Endothelial cell of hepatic sinusoid (primary cell): ENCODE measurements around the gene ORM2.
"Not testable (repeated sequence)": the region's sequence is repeated elsewhere in the genome, so short reads cannot be mapped to it uniquely, and the experiment has no call there.

Experiments used
- in situ Hi-C: cut with HindIII; loops from 2 replicates; pipeline ENCODE4 v1.10.0; 2017; ENCODE audit warnings: low sequenced_read_pairs

Gene ORM2

DNA sequence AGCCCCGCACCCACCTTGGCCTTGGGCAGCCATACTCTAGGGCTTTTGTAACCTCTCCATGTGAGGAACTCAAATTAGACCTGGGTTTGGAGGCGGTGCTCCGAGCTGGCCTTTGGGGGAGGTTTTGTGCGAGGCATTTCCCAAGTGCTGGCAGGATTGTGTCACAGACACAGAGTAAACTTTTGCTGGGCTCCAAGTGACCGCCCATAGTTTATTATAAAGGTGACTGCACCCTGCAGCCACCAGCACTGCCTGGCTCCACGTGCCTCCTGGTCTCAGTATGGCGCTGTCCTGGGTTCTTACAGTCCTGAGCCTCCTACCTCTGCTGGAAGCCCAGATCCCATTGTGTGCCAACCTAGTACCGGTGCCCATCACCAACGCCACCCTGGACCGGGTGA lies at the start of gene ORM2:
Gene ORM2, plus strand, starts transcription at position 245 of the 398 bp plus-strand sequence. Its CDS starts 36 bp downstream, at position 281.
- in situ Hi-C loops: not testable (repeated sequence)

GRCh38 chr9:114280636-114281472 lies 48.8 kb upstream of the ORM2 start:
- in situ Hi-C loops: no loop called here

DNA sequence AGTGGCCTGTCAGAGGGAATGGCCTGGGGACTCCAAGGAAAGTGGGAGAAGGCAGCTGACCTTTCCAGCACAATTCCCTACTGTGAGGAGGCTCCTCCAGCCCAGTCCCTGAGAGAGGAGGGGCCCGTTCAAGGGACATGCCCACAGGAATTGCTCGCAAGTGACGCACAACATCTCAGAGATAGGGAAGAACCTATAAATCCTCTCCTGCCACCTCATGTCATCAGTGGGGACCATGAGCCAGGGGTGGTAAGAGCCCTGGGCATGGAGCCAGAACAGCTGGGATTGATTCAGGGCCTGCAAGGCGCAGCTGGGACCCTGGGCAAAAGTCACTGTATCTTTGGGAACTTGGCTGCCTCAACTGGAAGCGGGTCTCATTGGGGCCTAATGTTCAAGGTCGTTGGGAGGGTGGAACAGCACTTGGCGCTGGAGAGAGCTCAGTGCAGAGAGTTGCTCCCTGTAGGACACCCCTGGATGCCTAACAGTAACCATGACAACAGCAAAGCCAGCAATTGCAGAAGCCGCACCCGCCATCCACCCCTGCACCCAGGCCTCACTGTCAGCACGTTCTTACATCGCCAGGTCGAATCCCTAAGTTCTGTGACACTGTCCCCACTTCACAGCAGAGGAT lies 48.1 kb upstream of the ORM2 start:
- in situ Hi-C loops: no loop called here

DNA sequence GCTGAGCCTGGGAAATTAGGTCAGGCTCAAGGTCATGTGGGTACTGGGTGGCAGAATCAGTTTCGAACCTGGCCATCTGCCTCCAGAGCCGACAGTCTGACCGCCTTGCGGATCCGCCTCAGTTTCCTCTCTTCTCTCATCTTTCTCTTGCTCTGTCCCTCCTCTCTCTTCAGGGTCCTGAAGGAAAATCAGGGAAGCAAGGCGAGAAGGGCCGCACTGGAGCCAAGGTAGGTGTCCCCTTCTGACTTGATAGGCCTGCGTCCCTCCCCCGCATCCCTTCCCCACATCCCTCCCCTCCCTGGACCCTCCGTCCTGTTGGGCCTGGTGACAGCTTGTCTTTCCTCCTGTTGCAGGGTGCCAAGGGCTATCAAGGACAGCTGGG lies 47.6 kb upstream of the ORM2 start:
- in situ Hi-C loops: no loop called here

- in situ Hi-C loops: no loop called here
Measured at GRCh38 chr9:114282507-114282906, 47.2 kb upstream of the ORM2 start.

DNA sequence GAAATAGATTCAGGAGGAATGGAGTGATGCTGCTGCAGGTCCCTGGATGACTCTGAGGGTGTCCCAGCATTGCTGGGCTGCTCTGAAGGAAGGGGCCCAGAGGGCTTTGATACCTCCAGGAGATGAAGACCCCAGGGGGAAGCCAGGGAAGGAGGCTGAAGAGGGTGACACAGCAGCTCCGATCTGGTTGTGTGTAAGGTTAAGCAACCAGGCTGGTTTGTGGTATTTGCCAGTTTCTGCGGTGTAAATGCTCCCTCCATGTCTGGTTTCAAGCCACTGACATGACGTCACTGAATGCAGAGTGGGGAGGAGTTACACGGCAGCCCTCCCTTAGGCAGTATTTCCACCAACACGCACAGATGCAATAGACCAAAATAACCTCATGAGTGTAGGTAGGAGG lies 46.7 kb upstream of the ORM2 start:
- in situ Hi-C loops: no loop called here

DNA sequence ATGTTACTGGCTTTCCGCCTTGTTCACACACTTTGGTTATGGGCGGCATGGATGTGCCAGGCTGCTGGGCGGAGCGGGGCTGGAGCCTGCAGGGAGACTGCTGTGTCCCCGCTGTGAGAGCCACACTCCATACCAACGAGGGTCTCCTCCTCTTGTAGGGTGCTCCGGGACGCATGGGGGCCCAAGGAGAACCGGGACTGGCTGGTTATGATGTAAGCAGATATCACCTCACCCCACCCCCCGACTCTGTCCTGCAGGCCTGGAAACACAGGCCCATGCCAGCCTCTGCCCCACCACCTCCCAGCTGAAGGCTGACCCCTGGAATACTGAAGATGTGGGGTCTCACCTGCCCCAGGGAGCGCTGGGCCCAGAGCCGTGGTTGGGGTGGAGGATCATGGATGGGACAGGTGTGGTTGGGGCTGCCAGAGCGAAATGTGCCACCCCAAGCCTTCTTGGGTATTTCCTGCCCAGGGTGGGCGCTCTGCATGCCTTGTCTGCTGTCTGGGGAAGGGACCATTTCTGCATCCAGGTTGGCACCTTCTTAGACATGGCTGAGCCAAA lies 46.0 kb upstream of the ORM2 start:
- in situ Hi-C loops: no loop called here

- in situ Hi-C loops: no loop called here
Measured at GRCh38 chr9:114284316-114285060, 45.2 kb upstream of the ORM2 start.

DNA sequence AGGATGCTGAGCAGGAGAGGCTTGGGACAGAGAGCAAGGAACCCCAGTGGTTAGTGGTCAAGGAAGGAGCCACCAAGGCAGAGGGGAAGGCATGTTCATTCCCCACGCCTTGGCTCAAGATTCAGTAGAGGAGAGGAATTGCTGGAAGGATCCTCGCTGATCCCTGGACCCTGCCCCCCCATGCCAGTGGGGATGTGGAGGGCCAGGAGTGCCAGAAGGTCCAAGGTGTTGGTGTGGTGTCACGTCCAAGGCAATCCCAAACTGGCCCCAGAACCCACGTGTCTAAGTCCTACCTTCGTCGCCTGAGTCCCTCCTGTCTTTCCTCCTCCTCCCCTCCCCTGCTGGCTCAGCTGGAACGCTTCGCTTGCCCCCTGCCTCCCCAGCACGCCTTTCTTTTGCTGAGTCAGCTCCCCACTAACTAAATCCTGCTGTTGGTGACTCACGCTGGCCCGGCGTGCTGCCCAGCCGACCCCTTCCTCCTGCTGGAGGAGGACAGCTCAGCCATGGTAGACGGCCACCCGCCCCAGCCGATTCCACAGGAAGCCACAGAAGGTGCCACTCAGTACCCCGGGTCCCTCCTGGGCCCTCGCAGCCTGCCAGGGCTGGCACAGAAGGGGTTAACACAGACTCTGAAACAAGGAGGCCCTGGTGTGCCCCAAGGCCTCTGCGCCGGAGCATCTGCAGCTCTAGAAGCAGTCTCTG lies 44.4 kb upstream of the ORM2 start:
- in situ Hi-C loops: no loop called here

GRCh38 chr9:114286146-114286679 lies 43.5 kb upstream of the ORM2 start:
- in situ Hi-C loops: no loop called here

GRCh38 chr9:114287001-114287762 lies 42.5 kb upstream of the ORM2 start:
- in situ Hi-C loops: no loop called here

- in situ Hi-C loops: no loop called here
Measured at GRCh38 chr9:114287763-114288192, 41.9 kb upstream of the ORM2 start.

DNA sequence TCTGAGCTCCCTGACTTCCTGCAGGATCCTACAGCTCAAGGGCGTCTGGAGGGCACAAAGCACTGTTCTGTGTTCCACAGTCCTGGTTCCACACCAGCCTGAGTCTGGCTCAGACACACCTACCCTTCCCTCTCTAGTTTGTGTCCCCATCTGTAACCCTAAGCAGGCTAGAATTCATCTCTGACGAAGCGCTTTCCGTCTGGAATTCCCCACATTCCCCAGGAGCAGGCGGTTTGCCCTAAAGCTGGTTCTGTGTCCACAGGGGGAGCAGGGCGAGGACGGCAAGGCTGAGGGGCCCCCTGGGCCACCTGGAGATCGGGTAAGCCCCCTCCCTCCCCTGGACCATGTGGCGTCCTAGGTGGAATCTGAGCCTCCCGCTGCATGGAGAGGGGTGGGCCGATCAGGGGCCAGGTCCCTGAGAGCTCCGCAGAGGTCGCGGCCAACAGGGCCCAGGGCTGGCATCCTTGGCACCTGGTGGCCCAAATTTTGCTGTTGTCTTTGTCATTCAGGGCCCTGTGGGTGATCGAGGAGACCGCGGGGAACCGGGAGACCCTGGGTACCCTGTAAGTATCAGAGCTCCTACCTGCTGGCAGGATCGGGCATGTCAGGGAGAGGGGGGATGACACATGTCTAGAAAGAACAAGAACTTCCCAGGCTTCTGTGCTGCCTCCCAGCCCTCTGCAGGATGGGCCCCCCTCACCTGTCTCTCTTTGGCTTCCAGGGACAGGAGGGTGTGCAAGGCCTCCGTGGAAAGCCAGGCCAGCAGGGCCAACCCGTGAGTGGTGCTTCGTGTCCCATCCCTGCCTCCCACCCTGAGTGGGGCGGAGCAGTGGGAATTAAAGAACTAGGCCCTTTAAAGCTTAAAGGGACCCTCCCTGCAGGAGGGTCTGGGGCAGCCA lies 41.2 kb upstream of the ORM2 start:
- in situ Hi-C loops: no loop called here

DNA sequence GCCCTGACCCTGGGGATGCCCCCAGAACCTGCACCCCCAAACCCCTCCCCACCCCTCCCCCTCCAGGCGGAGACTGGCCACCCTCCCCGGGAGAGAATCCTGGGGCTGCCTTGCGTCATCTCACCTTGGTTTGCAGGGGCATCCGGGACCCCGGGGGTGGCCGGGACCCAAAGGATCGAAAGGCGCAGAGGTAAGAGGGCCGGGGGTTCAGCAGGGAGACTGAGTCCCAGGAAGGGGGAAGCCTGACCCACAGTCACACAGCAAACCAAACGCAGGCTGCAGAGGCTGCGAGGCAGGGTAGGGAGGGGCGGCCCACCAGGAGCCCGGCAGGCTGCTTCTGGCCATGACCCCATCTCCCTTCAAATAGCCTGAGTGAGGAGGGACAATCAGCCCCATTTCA lies 40.6 kb upstream of the ORM2 start:
- in situ Hi-C loops: no loop called here

DNA sequence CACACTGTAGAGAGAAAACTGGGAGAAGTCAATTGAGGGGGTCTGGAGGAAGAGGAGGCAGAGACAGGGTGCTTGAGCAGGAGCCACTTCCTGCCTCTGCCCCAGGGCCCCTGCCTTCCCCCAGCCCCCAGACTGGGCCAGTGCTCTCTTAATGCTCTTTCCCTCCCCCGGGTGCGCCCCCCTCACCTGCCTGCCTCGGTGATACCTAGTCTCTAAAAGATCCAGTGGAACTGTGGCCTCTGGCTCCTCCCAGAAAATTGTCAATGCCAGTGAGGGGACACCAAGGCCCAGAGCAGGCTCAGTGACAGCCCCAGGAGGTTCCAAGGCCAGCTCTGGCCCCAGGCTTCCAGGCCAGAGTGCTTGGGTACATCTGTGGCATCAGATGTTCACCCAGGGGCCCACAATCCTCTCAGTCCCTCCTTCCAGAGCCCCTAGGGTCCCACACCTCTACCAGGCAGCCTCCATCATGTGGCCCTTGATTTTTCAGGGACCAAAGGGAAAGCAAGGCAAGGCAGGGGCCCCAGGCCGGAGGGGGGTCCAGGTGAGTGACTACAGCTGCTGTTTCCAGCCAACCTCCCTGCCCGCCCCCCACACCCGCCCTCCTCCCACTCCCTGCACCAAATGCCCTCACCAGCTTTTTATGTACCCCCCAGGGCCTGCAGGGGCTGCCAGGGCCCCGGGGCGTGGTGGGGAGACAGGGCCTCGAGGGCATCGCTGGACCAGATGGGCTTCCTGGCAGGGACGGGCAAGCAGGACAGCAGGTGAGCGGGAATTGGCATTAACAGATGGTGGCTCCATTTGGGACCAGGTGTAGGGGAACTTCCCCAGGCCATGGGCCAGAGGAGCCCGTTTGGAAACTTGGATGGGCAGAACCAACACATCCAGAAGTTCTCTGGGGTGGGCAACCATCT lies 39.8 kb upstream of the ORM2 start:
- in situ Hi-C loops: loop anchor here (5.0 kb wide), 1 partner anchor 73 kb away; no protein-coding TSS in a partner anchor

- in situ Hi-C loops: loop anchor here (5.0 kb wide), 1 partner anchor 73 kb away; no protein-coding TSS in a partner anchor
Measured at GRCh38 chr9:114290561-114290986, 39.1 kb upstream of the ORM2 start.

- in situ Hi-C loops: loop anchor here (5.0 kb wide), 1 partner anchor 74 kb away; no protein-coding TSS in a partner anchor
Measured at GRCh38 chr9:114291064-114291474, 38.6 kb upstream of the ORM2 start.
